IMR-90 (cell line): ENCODE measurements around the gene CAB39. TPM values are rescaled to one million over a fixed set of nuclear protein-coding genes. Genes with fewer than 3 reads are reported as not detected.

Experiments
- ATAC-seq: fragments of 200-7000 bp; cut with Tn5 transposase; 2 replicates; pipeline ENCODE4 v1.9.1; 2020; ENCODE audit warnings: low read depth, mild to moderate bottlenecking, moderate library complexity
- BruUV-seq: library from RNA; stranded (reverse); fragments of 400-500 nt; replicated peaks from 2 replicates; lab custom pipeline; 2021; lab: Mats Ljungman, UMichigan
- CTCF ChIA-PET: fragments of 300-600 bp; formaldehyde crosslinking; extraction: SDS; loops from one replicate; lab custom pipeline; 2021; ENCODE audit warnings: antibody characterized with exemption; lab: Yijun Ruan, JAX
- POLR2A ChIA-PET: fragments of 300-600 bp; sonication (Branson Sonifier 250); formaldehyde crosslinking; loops from one replicate; lab custom pipeline; 2022; ENCODE audit warnings: antibody characterized with exemption; ENCODE audit not compliant: unreplicated experiment; lab: Charles Lee
- DNase-seq: peaks from one replicate; pipeline ENCODE4 v3.0.0; 2013
- H2AFZ ChIP-seq: replicated peaks from 2 replicates; pipeline ENCODE3; 2013; ENCODE audit warnings: low read length, mild to moderate bottlenecking; ENCODE audit not compliant: poor library complexity
- H2AK5ac ChIP-seq: 2 replicates; pipeline ENCODE4 v1.6.1; 2013; ENCODE audit warnings: low read depth, low read length, inconsistent platforms
- H2AK9ac ChIP-seq: replicated peaks from 2 replicates; pipeline ENCODE3; 2013; ENCODE audit warnings: mild to moderate bottlenecking, low read depth, low read length, moderate library complexity; ENCODE audit not compliant: poor library complexity
- H2BK120ac ChIP-seq: 2 replicates; pipeline ENCODE4 v1.6.1; 2013; ENCODE audit warnings: low read depth, low read length, inconsistent platforms
- H2BK15ac ChIP-seq: 3 replicates; pipeline ENCODE4 v1.6.1; 2013; ENCODE audit warnings: low read depth, low read length, inconsistent platforms
- H2BK20ac ChIP-seq: 2 replicates; pipeline ENCODE4 v1.6.1; 2013; ENCODE audit warnings: low read depth, mild to moderate bottlenecking, inconsistent platforms, low read length, moderate library complexity
- H2BK5ac ChIP-seq: 2 replicates; pipeline ENCODE4 v1.6.1; 2013; ENCODE audit warnings: mild to moderate bottlenecking, low read depth, low read length, inconsistent platforms; ENCODE audit not compliant: poor library complexity, severe bottlenecking
- H3K14ac ChIP-seq: replicated peaks from 2 replicates; pipeline ENCODE4 v1.6.1; 2013; ENCODE audit warnings: low read depth, low read length, inconsistent platforms
- H3K18ac ChIP-seq: 2 replicates; pipeline ENCODE4 v1.6.1; 2013; ENCODE audit warnings: low read depth, low read length, control low read depth
- H3K23ac ChIP-seq: 2 replicates; pipeline ENCODE4 v1.6.1; 2013; ENCODE audit warnings: low read depth, low read length, inconsistent platforms
- H3K27ac ChIP-seq: 2 replicates; pipeline ENCODE4 v1.5.1; 2013; ENCODE audit warnings: mild to moderate bottlenecking, control low read depth, low read length; ENCODE audit not compliant: insufficient read depth
- H3K27me3 ChIP-seq: 2 replicates; pipeline ENCODE4 v1.6.1; 2013; ENCODE audit warnings: low read length; ENCODE audit not compliant: control insufficient read depth, insufficient read depth
- H3K36me3 ChIP-seq: 2 replicates; pipeline ENCODE4 v1.6.1; 2013; ENCODE audit warnings: low read length, mixed read lengths; ENCODE audit not compliant: control insufficient read depth, insufficient read depth
- H3K4ac ChIP-seq: 2 replicates; pipeline ENCODE4 v1.6.1; 2013; ENCODE audit warnings: low read depth, low read length, inconsistent platforms
- H3K4me1 ChIP-seq: 2 replicates; pipeline ENCODE4 v1.6.1; 2013; ENCODE audit warnings: low read length, mixed read lengths; ENCODE audit not compliant: control insufficient read depth, insufficient read depth
- H3K4me2 ChIP-seq: 2 replicates; pipeline ENCODE4 v1.6.1; 2013; ENCODE audit warnings: low read depth, mild to moderate bottlenecking, control low read depth, low read length, moderate library complexity
- H3K4me3 ChIP-seq: 2 replicates; pipeline ENCODE4 v1.5.1; 2013; ENCODE audit warnings: low read depth, mild to moderate bottlenecking, control low read depth, low read length, moderate library complexity; ENCODE audit not compliant: insufficient read depth
- H3K56ac ChIP-seq: 2 replicates; pipeline ENCODE4 v1.6.1; 2013; ENCODE audit warnings: low read length, inconsistent platforms; ENCODE audit not compliant: insufficient read depth; ENCODE audit errors: extremely low read depth
- H3K79me1 ChIP-seq, 2 experiments: 2 replicates each; pipeline ENCODE4 v1.6.1; 2013; ENCODE audit warnings: low read length in 2 of 2, inconsistent platforms in 1 of 2, low read depth in 1 of 2
- H3K9ac ChIP-seq: 2 replicates; pipeline ENCODE4 v1.6.1; 2013; ENCODE audit warnings: low read depth, low read length, control low read depth
- H3K9me1 ChIP-seq: 2 replicates; pipeline ENCODE4 v1.6.1; 2013; ENCODE audit warnings: low read length, inconsistent platforms; ENCODE audit not compliant: insufficient read depth
- H3K9me3 ChIP-seq: 2 replicates; pipeline ENCODE4 v1.6.1; 2013; ENCODE audit warnings: low read length; ENCODE audit not compliant: control insufficient read depth, insufficient read depth
- H4K20me1 ChIP-seq: 2 replicates; pipeline ENCODE4 v1.6.1; 2013; ENCODE audit warnings: low read length, inconsistent platforms; ENCODE audit not compliant: insufficient read depth
- H4K5ac ChIP-seq: 2 replicates; pipeline ENCODE4 v1.6.1; 2013; ENCODE audit warnings: mild to moderate bottlenecking, low read depth, low read length, control low read depth
- H4K8ac ChIP-seq, 2 experiments: 2 replicates each; pipeline ENCODE4 v1.6.1; 2013; ENCODE audit warnings: low read depth in 2 of 2, low read length in 2 of 2, control low read depth in 1 of 2, inconsistent platforms in 1 of 2
- H4K91ac ChIP-seq: 2 replicates; pipeline ENCODE4 v1.6.1; 2013; ENCODE audit warnings: low read depth, low read length, inconsistent platforms; ENCODE audit not compliant: insufficient read depth
- CEBPB ChIP-seq: IDR thresholded peaks from 2 replicates; pipeline ENCODE4 v1.6.1; 2012; ENCODE audit warnings: low read depth, low read length, improper control_type of control experiment
- CHD1 ChIP-seq: IDR thresholded peaks from 2 replicates; pipeline ENCODE4 v1.6.1; 2012; ENCODE audit warnings: low read depth, low read length, improper control_type of control experiment
- CTCF ChIP-seq: conservative IDR thresholded peaks from 2 replicates; pipeline ENCODE4 v1.5.1; 2012; ENCODE audit warnings: mild to moderate bottlenecking, low read depth, low read length, improper control_type of control experiment
- MAFK ChIP-seq: IDR thresholded peaks from 2 replicates; pipeline ENCODE4 v1.6.1; 2012; ENCODE audit warnings: low read depth, low read length, improper control_type of control experiment
- MXI1 ChIP-seq: IDR thresholded peaks from 2 replicates; pipeline ENCODE4 v1.6.1; 2012; ENCODE audit warnings: low read depth, mild to moderate bottlenecking, low read length, moderate library complexity, borderline replicate concordance
- NFE2L2 ChIP-seq: fragments of 150-350 bp; IDR thresholded peaks from 2 replicates; pipeline ENCODE4 v1.6.1; 2016; ENCODE audit warnings: low read depth, mild to moderate bottlenecking, low read length
- RAD21 ChIP-seq: IDR thresholded peaks from 2 replicates; pipeline ENCODE4 v1.6.1; 2012; ENCODE audit warnings: low read length, improper control_type of control experiment
- RFX5 ChIP-seq: IDR thresholded peaks from 2 replicates; pipeline ENCODE4 v1.8.0; 2012; ENCODE audit warnings: low read depth, mild to moderate bottlenecking, low read length, moderate library complexity
- WGBS, 2 experiments: methylation state at CpG; one replicate each; pipeline versions ENCODE4 v1.1.5 to v1.1.7; 2013; ENCODE audit warnings: missing lambda C conversion rate in 2 of 2; ENCODE audit not compliant: insufficient read length in 1 of 2; ENCODE audit errors: extremely low coverage in 2 of 2; 5-methylcytosine and 5-hydroxymethylcytosine counted together
- dilution Hi-C: fragments of 300-500 bp; cut with HindIII; formaldehyde crosslinking; loops from one replicate; pipeline ENCODE4 v1.14.3; 2018; ENCODE audit warnings: low sequenced_read_pairs; ENCODE audit not compliant: unreplicated experiment
- in situ Hi-C: fragments of 300-500 bp; cut with MboI; formaldehyde crosslinking; loops from 3 replicates; pipeline ENCODE4 v1.14.3; 2019; ENCODE audit warnings: low sequenced_read_pairs, inconsistent platforms, mixed read lengths
- intact Hi-C: fragments of 100-400 bp; cut with micrococcal nuclease; formaldehyde crosslinking; loops from 2 replicates; pipeline ENCODE4 v1.10.0; 2022
- polyA plus RNA-seq, 3 experiments: library from polyadenylated mRNA; depleted of rRNA; stranded (reverse); fragments of >200 nt; gene quantifications; 2 replicates each; pipeline ENCODE4 v1.2.3, GENCODE V29; 2012; ENCODE audit warnings: low replicate concordance in 1 of 3
- total RNA-seq: library from RNA; depleted of rRNA; stranded (reverse); fragments of >200 nt; gene quantifications from 2 replicates; pipeline ENCODE4 v1.2.3, GENCODE V29; 2012
- TF ChIP-seq, protein P1 (sequence below): fragments of 150-350 bp; IDR thresholded peaks from 2 replicates; pipeline ENCODE4 v1.6.1; 2017; ENCODE audit warnings: mild to moderate bottlenecking, antibody characterized with exemption, low read length, low read depth
- TF ChIP-seq, protein P2 (sequence below): fragments of 150-350 bp; IDR thresholded peaks from 2 replicates; pipeline ENCODE4 v1.6.1; 2016; ENCODE audit warnings: low read depth, mild to moderate bottlenecking, low read length, moderate library complexity, borderline replicate concordance

The CAB39 gene
- total and polyA plus RNA-seq, 2 of the 4 experiments (the other 2 are of a cell fraction) = 38.2 to 71.7 TPM

DNA sequence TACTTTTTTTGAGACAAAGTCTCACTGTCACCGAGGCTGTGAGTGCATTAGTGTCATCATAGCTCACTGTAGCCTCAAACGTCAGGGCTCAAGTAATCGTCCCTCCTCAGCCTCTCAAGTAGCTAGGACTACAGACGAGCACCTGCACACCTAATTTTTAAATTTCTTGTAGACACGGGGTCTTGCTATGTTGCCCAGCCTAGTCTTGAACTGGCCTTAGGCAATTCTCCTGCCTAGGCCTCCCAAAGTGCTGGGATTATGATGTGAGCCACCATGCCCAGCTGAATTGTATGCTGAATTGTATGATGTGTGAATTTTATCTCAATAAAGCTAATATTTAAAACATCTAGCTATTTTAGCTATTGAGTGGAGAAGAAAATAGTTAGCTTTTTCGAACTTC, 18.9 kb downstream of the CAB39 start:
- dilution Hi-C loops (no loop called here), in situ Hi-C loops (no loop called here), intact Hi-C loops (no loop called here)
- Histone ChIP-seq H3K4ac (no peak overlapping the region), H3K56ac (no peak overlapping the region), H3K9me3 (no peaks in the 10 kb centered on the region), H3K14ac (no peak overlapping the region), H3K18ac (no peak overlapping the region), H2AK5ac (no peak overlapping the region), H2BK15ac (no peak overlapping the region), H3K9me1 (peaks cover 21% of the 10 kb centered on the region), H3K9ac (no peak overlapping the region), H3K23ac (no peak overlapping the region), H3K4me2 (no peak overlapping the region), H2AFZ (no peak overlapping the region), H2AK9ac (no peak overlapping the region), H3K36me3 (peaks cover 2% of the 10 kb centered on the region; the same call in 1 of the 2 replicates), H3K27ac (no peak overlapping the region), H2BK5ac (no peak overlapping the region), H3K27me3 (no peaks in the 10 kb centered on the region), H4K20me1 (peaks cover 63% of the 10 kb centered on the region), H4K8ac (no peak overlapping the region), H4K91ac (no peak overlapping the region), H3K4me1 (peaks cover 8% of the 10 kb centered on the region), H4K5ac (no peak overlapping the region), H2BK120ac (no peak overlapping the region), H3K4me3 (no peak overlapping the region), H2BK20ac (no peak overlapping the region), H3K79me1 (peaks cover 36 to 64% of the 10 kb centered on the region in 2 experiments)
- DNase-seq = no peak
- POLR2A ChIA-PET = no interaction called here
- BruUV-seq = no TSS peak
- CTCF ChIA-PET = no interaction called here
- no peak for ATAC-seq
- TF ChIP-seq, protein P1, sequence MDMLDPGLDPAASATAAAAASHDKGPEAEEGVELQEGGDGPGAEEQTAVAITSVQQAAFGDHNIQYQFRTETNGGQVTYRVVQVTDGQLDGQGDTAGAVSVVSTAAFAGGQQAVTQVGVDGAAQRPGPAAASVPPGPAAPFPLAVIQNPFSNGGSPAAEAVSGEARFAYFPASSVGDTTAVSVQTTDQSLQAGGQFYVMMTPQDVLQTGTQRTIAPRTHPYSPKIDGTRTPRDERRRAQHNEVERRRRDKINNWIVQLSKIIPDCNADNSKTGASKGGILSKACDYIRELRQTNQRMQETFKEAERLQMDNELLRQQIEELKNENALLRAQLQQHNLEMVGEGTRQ = no peak
- TF ChIP-seq NFE2L2 (no peak), RFX5 (no peak), CHD1 (no peak), RAD21 (no peak), MAFK (no peak), CTCF (no peak), MXI1 (no peak), CEBPB (no peak)
- TF ChIP-seq, protein P2, sequence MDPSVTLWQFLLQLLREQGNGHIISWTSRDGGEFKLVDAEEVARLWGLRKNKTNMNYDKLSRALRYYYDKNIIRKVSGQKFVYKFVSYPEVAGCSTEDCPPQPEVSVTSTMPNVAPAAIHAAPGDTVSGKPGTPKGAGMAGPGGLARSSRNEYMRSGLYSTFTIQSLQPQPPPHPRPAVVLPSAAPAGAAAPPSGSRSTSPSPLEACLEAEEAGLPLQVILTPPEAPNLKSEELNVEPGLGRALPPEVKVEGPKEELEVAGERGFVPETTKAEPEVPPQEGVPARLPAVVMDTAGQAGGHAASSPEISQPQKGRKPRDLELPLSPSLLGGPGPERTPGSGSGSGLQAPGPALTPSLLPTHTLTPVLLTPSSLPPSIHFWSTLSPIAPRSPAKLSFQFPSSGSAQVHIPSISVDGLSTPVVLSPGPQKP = no peak
- WGBS, 2 experiments = 87% methylated on average over 4 of the region's 6 CpGs; no CpG with 5 or more reads in 1 of the 2 experiments
